Measurements from ENCODE around the gene PLB1.

PLB1 gene

DNA sequence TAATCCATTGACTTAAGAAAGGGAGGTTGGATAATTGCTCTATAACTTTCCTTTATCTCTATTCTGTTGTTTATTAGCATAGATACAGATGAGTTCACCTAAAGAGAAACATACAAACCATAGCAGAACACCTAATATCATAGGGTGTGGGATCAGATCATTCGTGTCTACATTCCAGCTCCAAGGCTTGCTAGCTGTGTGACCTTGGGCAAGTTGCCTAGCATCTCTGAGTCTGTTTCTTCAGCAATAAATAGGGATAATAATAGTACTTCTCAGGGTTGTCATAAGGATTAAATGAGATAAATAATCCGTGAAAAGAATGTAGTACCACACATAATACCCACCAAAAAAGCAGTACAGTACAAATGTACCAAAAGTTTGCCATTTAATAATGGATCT, 126.2 kb downstream of the PLB1 start:
- Histone ChIP-seq H3K27ac (ENCODE audit: low read length) (no peak overlapping the region), H3K9ac (ENCODE audit: low read length) (no peak overlapping the region), H3K27me3 (ENCODE audit: control insufficient read depth, insufficient read depth, low read length) (no peaks in the 10 kb centered on the region)

DNA sequence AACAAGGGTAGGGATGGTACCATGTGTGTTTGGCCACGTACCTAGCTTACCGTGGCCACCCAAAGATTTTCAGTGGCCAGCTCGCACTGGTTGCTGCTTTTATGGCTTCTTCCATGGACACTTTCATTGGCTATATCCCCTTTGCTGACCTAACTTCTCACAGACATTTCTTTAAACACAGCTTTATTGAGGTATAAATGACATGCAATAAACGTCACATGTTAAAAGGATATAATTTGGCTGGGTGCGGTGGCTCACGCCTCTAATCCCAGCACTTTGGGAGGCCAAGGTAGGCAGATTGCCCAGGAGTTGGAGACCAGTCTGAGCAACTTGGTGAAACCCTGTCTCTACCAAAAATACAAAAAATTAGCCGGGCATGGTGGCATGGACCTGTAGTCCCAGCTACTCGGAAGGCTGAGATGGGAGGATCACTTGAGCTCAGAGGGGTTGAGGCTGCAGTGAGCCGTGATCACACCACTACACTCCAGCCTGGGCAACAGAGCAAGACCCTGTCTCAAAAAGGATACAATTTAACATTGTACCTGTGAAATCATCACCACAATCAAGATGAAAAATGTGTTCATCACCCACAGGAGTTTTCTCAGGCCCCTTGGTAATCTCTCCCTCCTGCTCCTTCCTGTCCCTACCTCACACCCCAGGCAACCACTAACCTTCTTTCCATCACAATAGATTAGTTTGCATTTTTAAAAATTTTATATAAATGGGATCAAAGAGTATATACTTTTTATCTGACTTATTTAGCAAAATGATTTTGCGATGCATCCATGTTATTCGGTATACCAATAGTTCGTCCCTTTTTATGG, 127.9 kb downstream of the PLB1 start:
- no peak overlapping the region for H3K9ac ChIP-seq (ENCODE audit: low read length)
- peaks cover 22% of the 10 kb centered on the region for H3K4me1 ChIP-seq (ENCODE audit: control insufficient read depth, low read depth, low read length)
- no peaks in the 10 kb centered on the region for H3K27me3 ChIP-seq (ENCODE audit: control insufficient read depth, insufficient read depth, low read length)
- no peak overlapping the region for H3K4me3 ChIP-seq (ENCODE audit: low read length)
- no peaks in the 10 kb centered on the region for H3K9me3 ChIP-seq (ENCODE audit: control insufficient read depth, low read depth, low read length)
- no peaks in the 10 kb centered on the region for H3K36me3 ChIP-seq (ENCODE audit: control insufficient read depth, low read depth, low read length)
- no peak overlapping the region for H3K27ac ChIP-seq (ENCODE audit: low read length)

More for the DNA sequence above, 126.2 kb downstream of the PLB1 start:
- Histone ChIP-seq H3K4me1 (ENCODE audit: control insufficient read depth, low read depth, low read length) (peaks cover 22% of the 10 kb centered on the region), H3K36me3 (ENCODE audit: control insufficient read depth, low read depth, low read length) (no peaks in the 10 kb centered on the region), H3K4me3 (ENCODE audit: low read length) (no peak overlapping the region), H3K9me3 (ENCODE audit: control insufficient read depth, low read depth, low read length) (no peaks in the 10 kb centered on the region)

DNA sequence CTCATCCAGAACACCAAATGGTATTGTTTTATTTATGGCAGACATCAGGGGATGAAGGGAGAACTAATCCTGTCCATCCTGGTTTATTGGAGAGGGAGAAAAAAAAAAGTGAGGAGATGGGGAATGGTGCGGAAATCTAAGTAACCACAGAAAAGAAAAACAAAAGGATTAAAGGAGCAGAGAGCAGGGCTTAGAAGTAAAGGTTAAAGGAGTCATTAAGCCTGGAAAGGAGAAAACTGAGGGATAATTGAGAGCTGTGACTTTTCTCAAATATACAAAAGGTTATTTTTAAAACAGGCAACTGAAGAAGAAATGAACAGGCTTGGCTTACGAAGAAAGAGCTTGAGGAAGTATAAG, 128.6 kb downstream of the PLB1 start:
- no peak overlapping the region for H3K27ac ChIP-seq (ENCODE audit: low read length)
- no peak overlapping the region for H3K9ac ChIP-seq (ENCODE audit: low read length)

DNA sequence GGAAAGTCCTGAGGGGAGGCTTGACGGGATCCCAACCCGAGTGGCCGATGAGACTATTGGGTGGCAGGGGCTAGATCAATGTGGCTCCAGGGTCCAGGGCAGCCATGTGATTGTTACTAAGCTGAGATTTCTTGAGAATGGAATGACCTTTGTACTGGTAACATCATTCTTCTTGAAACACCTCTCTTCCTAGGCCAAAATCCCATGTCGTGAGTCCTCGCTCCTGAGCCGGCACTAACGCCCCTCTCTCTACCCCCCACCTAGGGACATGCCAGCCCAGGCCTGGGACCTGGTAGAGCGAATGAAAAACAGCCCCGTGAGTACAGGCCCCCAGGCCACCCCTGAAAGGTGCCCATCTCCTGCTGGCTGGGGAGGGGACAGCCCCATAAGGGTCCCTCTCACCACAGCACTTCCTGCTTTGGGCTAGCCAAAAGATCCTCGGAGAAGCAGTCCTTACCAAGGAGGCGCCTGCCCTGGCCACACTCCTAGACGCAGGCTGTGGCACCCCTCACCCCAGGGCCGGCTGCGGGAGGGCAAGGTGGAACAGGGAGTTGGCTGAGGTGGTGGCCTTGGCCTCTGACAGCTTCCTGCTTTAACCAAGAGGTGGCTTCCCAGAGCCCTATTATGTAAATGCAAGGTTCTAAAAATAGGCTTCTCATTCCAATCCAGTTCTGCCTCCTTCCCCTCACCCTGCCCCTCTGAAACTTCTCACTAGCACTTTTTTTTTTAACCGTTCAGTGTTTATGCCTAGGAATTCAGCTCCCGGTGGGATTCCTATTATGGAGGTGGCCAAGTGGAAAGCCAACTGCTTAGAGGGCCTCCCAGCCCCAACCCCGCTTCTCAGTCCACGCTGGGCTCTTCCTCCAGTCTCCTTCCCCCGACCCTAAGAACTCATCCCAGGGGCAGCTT, 129.2 kb downstream of the PLB1 start:
- no peaks in the 10 kb centered on the region for H3K36me3 ChIP-seq (ENCODE audit: control insufficient read depth, low read depth, low read length)
- peaks cover 22% of the 10 kb centered on the region for H3K4me1 ChIP-seq (ENCODE audit: control insufficient read depth, low read depth, low read length)
- no peak overlapping the region for H3K4me3 ChIP-seq (ENCODE audit: low read length)
- H3K9ac ChIP-seq (ENCODE audit: low read length): no peak overlapping the region
- no peak overlapping the region for H3K27ac ChIP-seq (ENCODE audit: low read length)
- H3K27me3 ChIP-seq (ENCODE audit: control insufficient read depth, insufficient read depth, low read length): no peaks in the 10 kb centered on the region
- no peaks in the 10 kb centered on the region for H3K9me3 ChIP-seq (ENCODE audit: control insufficient read depth, low read depth, low read length)

More for the DNA sequence above, 128.6 kb downstream of the PLB1 start:
- H3K9me3 ChIP-seq (ENCODE audit: control insufficient read depth, low read depth, low read length): no peaks in the 10 kb centered on the region
- peaks cover 22% of the 10 kb centered on the region for H3K4me1 ChIP-seq (ENCODE audit: control insufficient read depth, low read depth, low read length)
- H3K4me3 ChIP-seq (ENCODE audit: low read length): no peak overlapping the region
- H3K36me3 ChIP-seq (ENCODE audit: control insufficient read depth, low read depth, low read length): no peaks in the 10 kb centered on the region
- H3K27me3 ChIP-seq (ENCODE audit: control insufficient read depth, insufficient read depth, low read length): no peaks in the 10 kb centered on the region

DNA sequence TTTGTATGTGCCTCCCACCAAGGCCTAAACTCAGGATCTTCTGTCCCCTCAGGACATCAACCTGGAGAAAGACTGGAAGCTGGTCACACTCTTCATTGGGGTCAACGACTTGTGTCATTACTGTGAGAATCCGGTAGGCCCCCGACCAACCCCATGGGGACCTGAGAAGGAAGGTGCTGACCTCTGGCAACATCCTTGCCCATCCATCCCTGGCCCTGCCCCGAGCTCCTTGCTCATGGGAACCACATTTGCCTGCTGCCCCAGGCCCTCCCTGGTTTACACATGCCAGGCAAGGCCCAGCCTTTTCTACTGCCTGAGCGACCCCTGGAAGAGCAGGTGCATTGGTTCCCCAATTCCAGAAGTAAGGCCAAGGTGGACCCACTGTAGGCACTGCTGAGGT, 130.5 kb downstream of the PLB1 start:
- H3K36me3 ChIP-seq (ENCODE audit: control insufficient read depth, low read depth, low read length): no peaks in the 10 kb centered on the region
- H3K27ac ChIP-seq (ENCODE audit: low read length): no peak overlapping the region
- H3K9ac ChIP-seq (ENCODE audit: low read length): no peak overlapping the region
- no peak overlapping the region for H3K4me3 ChIP-seq (ENCODE audit: low read length)
- no peaks in the 10 kb centered on the region for H3K27me3 ChIP-seq (ENCODE audit: control insufficient read depth, insufficient read depth, low read length)
- H3K4me1 ChIP-seq (ENCODE audit: control insufficient read depth, low read depth, low read length): peaks cover 19% of the 10 kb centered on the region
- no peaks in the 10 kb centered on the region for H3K9me3 ChIP-seq (ENCODE audit: control insufficient read depth, low read depth, low read length)

DNA sequence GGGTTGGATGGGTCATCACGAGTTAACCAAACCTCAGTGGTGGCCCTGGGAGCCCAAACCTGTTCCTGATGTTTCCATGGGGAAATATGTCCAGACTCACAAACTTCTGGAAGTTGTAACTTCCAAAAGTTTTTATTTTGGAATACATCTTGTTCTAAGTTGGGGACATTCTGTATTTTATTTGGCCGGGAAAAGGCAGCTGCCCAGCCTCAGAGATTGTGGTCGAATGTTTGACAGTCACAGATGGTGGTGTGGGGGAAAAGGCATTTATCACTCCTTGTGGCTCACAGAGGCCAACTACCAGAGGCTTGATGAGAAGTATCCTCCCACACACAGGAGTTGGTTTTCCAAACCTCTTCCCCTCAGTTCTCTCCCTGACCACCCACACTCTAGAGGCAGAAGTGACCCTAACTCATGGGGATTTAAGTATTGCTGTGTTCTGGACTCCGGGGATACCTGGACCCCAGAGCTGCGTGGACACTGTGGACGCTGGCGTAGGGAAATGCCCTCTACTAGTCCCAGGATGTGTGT, 131.1 kb downstream of the PLB1 start:
- Histone ChIP-seq H3K4me3 (ENCODE audit: low read length) (no peak overlapping the region), H3K27ac (ENCODE audit: low read length) (no peak overlapping the region), H3K4me1 (ENCODE audit: control insufficient read depth, low read depth, low read length) (peaks cover 15% of the 10 kb centered on the region), H3K9me3 (ENCODE audit: control insufficient read depth, low read depth, low read length) (no peaks in the 10 kb centered on the region), H3K27me3 (ENCODE audit: control insufficient read depth, insufficient read depth, low read length) (no peaks in the 10 kb centered on the region), H3K36me3 (ENCODE audit: control insufficient read depth, low read depth, low read length) (no peaks in the 10 kb centered on the region), H3K9ac (ENCODE audit: low read length) (no peak overlapping the region)

DNA sequence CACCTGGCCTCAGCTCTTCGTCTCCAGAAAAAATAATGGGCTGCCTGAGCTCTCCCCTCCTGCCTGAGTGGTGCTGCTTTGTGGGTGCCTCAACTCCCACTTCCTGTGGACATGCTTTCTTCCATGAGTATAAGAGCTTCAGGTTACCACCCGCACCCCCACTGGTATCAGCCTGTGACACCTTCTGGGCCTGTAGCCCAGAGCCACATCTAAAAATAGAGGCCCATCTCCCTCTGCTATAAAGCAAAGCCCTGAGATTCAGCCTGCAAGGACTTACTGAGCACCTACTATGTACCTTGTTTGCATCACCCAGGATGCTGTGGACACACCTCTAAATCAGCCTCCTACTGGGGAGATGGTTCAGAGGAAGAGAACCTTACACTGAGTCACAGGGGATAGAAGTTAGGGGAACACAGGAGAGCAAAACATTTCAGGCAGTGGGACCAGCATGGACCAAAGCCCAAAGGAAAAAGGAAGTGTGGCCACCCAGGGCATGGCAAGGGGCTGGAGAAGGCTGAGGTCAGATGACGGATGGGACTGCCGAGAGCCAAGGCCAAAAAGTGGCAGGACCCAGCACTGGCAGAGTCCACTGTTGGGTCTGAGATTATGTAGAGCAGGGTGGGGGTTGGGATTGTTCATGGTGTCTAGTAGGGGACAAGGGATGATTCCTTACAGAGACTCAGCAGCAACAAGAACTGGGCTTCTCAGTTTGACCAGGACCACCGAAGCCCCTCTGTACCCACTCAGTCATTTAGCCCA, 132.0 kb downstream of the PLB1 start:
- no peaks in the 10 kb centered on the region for H3K36me3 ChIP-seq (ENCODE audit: control insufficient read depth, low read depth, low read length)
- H3K9me3 ChIP-seq (ENCODE audit: control insufficient read depth, low read depth, low read length): no peaks in the 10 kb centered on the region
- no peak overlapping the region for H3K4me3 ChIP-seq (ENCODE audit: low read length)
- H3K27me3 ChIP-seq (ENCODE audit: control insufficient read depth, insufficient read depth, low read length): no peaks in the 10 kb centered on the region
- no peak overlapping the region for H3K27ac ChIP-seq (ENCODE audit: low read length)
- peaks cover 15% of the 10 kb centered on the region for H3K4me1 ChIP-seq (ENCODE audit: control insufficient read depth, low read depth, low read length)
- no peak overlapping the region for H3K9ac ChIP-seq (ENCODE audit: low read length)

DNA sequence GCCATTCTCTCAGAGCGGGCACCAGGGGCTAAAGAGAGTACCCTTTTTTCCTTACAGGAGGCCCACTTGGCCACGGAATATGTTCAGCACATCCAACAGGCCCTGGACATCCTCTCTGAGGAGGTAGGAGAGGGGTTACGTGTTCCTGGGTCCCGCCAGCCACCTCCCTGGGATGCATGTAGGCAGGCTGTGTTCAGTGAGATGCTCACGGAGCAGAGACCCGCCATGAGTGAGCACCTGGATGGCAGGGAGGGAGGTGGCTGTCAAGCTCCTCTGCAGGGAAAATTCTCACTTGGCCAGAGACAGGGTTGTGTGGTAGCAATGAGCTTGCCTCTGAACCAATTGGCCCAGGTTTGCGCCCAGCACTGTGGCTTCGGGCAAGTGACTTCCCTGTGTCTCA, 132.6 kb downstream of the PLB1 start:
- Histone ChIP-seq H3K4me1 (ENCODE audit: control insufficient read depth, low read depth, low read length) (peaks cover 15% of the 10 kb centered on the region), H3K27ac (ENCODE audit: low read length) (no peak overlapping the region), H3K27me3 (ENCODE audit: control insufficient read depth, insufficient read depth, low read length) (no peaks in the 10 kb centered on the region), H3K4me3 (ENCODE audit: low read length) (no peak overlapping the region), H3K9ac (ENCODE audit: low read length) (no peak overlapping the region), H3K9me3 (ENCODE audit: control insufficient read depth, low read depth, low read length) (no peaks in the 10 kb centered on the region), H3K36me3 (ENCODE audit: control insufficient read depth, low read depth, low read length) (no peaks in the 10 kb centered on the region)

DNA sequence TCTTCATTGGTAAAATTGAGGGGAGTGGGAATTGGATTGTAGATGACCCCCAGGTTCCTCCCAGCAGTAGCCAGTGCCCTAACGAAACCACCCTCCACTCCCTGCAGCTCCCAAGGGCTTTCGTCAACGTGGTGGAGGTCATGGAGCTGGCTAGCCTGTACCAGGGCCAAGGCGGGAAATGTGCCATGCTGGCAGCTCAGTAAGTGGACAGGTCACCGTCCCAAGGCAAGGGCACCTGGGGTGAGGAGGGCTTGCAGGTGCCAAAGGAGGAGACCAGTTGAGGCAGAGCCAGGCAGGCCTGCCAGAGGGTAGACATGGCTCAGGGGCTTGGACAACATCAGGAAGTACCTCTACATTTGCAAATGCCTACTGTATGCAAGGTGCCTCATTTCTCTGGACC, 133.1 kb downstream of the PLB1 start:
- Histone ChIP-seq H3K27ac (ENCODE audit: low read length) (no peak overlapping the region), H3K27me3 (ENCODE audit: control insufficient read depth, insufficient read depth, low read length) (no peaks in the 10 kb centered on the region), H3K9me3 (ENCODE audit: control insufficient read depth, low read depth, low read length) (no peaks in the 10 kb centered on the region), H3K9ac (ENCODE audit: low read length) (no peak overlapping the region), H3K36me3 (ENCODE audit: control insufficient read depth, low read depth, low read length) (no peaks in the 10 kb centered on the region), H3K4me3 (ENCODE audit: low read length) (no peak overlapping the region), H3K4me1 (ENCODE audit: control insufficient read depth, low read depth, low read length) (peaks cover 15% of the 10 kb centered on the region)

DNA sequence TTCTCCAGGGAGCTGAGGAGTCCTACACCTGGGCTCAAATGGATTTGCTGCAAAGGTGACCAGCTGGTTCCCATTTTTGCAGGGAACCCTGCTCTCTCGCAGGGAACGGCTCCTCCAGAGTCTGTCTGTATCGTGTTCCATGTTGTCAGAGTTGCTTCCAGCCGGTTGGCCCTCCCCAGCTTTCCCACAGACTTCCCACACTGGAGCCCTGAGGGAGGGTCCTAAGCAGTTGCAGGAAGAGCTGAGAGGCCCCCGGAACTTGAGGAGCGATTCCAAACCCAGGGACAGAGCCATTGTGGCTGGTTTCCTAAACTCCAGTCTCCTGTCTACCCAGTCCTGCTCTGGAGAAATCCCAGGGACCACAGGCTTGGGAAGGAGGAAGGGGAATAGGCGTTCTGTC, 134.1 kb downstream of the PLB1 start:
- Histone ChIP-seq H3K4me1 (ENCODE audit: control insufficient read depth, low read depth, low read length) (peaks cover 8% of the 10 kb centered on the region), H3K9me3 (ENCODE audit: control insufficient read depth, low read depth, low read length) (no peaks in the 10 kb centered on the region), H3K9ac (ENCODE audit: low read length) (no peak overlapping the region), H3K4me3 (ENCODE audit: low read length) (no peak overlapping the region), H3K36me3 (ENCODE audit: control insufficient read depth, low read depth, low read length) (no peaks in the 10 kb centered on the region), H3K27ac (ENCODE audit: low read length) (no peak overlapping the region), H3K27me3 (ENCODE audit: control insufficient read depth, insufficient read depth, low read length) (no peaks in the 10 kb centered on the region)

DNA sequence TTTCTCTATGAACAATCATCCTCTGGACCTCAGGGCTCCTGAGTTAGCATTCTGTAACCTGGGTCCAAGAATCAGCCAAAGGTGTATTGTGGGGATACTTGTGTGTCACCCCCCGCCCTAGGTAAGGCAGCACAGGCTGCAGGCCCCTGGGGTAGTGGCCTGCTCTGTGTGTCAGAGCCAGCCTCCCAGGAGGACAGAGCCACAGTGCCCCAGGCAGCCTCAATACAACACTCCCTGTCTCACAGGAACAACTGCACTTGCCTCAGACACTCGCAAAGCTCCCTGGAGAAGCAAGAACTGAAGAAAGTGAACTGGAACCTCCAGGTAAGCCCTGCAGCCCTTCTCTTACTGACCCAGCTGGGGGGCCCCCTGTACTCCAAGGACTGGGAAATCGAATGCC, 134.5 kb downstream of the PLB1 start:
- Histone ChIP-seq H3K4me3 (ENCODE audit: low read length) (no peak overlapping the region), H3K27ac (ENCODE audit: low read length) (no peak overlapping the region), H3K9me3 (ENCODE audit: control insufficient read depth, low read depth, low read length) (no peaks in the 10 kb centered on the region), H3K9ac (ENCODE audit: low read length) (no peak overlapping the region), H3K27me3 (ENCODE audit: control insufficient read depth, insufficient read depth, low read length) (no peaks in the 10 kb centered on the region), H3K4me1 (ENCODE audit: control insufficient read depth, low read depth, low read length) (peaks cover 4% of the 10 kb centered on the region), H3K36me3 (ENCODE audit: control insufficient read depth, low read depth, low read length) (no peaks in the 10 kb centered on the region)

All from iPS-18a (cell line).